AG04450 (cell line): ENCODE results near the gene NTN4. TPM values are rescaled to one million over a fixed set of nuclear protein-coding genes. Genes with fewer than 3 reads are reported as not detected.

ENCODE experiments used
- CTCF ChIA-PET: fragments of 300-600, 350-600 bp; formaldehyde crosslinking; extraction: SDS; loops from one replicate; lab custom pipeline; 2022; ENCODE audit warnings: antibody characterized with exemption, inconsistent platforms; lab: Charles Lee
- POLR2A ChIA-PET: fragments of 350-600 bp; formaldehyde crosslinking; extraction: SDS; loops from one replicate; lab custom pipeline; 2021; ENCODE audit warnings: antibody characterized with exemption, inconsistent platforms; lab: Yijun Ruan, JAX
- DNase-seq: peaks from one replicate; pipeline ENCODE4 v3.0.0-alpha.2; 2011; ENCODE audit warnings: low read depth, low spot score
- H3K27ac ChIP-seq: one replicate; pipeline ENCODE4 v1.5.1; 2012; ENCODE audit warnings: low read depth, low read length, control low read depth
- H3K27me3 ChIP-seq: one replicate; pipeline ENCODE4 v1.6.0; 2012; ENCODE audit warnings: low read length; ENCODE audit not compliant: control insufficient read depth, insufficient read depth
- H3K4me3 ChIP-seq: 2 replicates; pipeline ENCODE4 v1.5.1; 2011; ENCODE audit warnings: mild to moderate bottlenecking, low read depth, low read length, control low read depth
- H3K9me3 ChIP-seq: 2 replicates; pipeline ENCODE4 v1.5.1; 2012; ENCODE audit warnings: low read length; ENCODE audit not compliant: control insufficient read depth, insufficient read depth
- polyA plus RNA-seq: library from polyadenylated mRNA; depleted of rRNA; stranded (reverse); fragments of >200 nt; gene quantifications from 2 replicates; pipeline ENCODE4 v1.2.3, GENCODE V29; 2011
- TF ChIP-seq, protein P1 (sequence below): IDR thresholded peaks from 2 replicates; pipeline ENCODE4 v1.5.1; 2011; ENCODE audit warnings: low read depth, low read length, control low read depth, inconsistent platforms

The NTN4 gene
- polyA plus RNA-seq, 1 experiment: 132 TPM

DNA sequence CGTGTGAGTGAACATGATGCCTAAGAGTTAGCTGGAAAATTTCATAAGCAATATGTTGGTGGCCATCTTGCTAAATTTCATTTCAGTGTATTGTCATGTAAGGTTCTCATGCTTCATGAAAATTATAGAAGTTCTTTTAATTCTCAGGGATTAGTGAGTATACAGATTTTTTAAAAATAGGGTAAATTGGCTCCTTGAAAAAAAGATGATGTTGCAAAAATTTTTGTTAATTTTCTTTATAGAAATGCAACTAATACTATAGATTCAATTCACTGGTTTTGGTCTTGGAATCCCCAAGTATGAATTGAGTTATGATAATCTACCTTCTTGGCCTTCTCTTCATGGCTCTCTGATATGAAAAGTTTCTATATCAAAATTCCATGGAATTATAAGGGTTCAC is 75.4 kb downstream of the NTN4 start:
- ChIA-PET POLR2A (interaction anchor here (0.8 kb wide), 1 partner anchor 18 kb away, joined by 6 read pairs; no protein-coding TSS in a partner anchor), CTCF (no interaction called here)
- Histone ChIP-seq H3K27ac (no peak overlapping the region), H3K9me3 (no peaks in the 10 kb centered on the region), H3K4me3 (no peak overlapping the region), H3K27me3 (no peaks in the 10 kb centered on the region)
- no peak for DNase-seq
- TF ChIP-seq, protein P1, sequence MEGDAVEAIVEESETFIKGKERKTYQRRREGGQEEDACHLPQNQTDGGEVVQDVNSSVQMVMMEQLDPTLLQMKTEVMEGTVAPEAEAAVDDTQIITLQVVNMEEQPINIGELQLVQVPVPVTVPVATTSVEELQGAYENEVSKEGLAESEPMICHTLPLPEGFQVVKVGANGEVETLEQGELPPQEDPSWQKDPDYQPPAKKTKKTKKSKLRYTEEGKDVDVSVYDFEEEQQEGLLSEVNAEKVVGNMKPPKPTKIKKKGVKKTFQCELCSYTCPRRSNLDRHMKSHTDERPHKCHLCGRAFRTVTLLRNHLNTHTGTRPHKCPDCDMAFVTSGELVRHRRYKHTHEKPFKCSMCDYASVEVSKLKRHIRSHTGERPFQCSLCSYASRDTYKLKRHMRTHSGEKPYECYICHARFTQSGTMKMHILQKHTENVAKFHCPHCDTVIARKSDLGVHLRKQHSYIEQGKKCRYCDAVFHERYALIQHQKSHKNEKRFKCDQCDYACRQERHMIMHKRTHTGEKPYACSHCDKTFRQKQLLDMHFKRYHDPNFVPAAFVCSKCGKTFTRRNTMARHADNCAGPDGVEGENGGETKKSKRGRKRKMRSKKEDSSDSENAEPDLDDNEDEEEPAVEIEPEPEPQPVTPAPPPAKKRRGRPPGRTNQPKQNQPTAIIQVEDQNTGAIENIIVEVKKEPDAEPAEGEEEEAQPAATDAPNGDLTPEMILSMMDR: no peak

DNA sequence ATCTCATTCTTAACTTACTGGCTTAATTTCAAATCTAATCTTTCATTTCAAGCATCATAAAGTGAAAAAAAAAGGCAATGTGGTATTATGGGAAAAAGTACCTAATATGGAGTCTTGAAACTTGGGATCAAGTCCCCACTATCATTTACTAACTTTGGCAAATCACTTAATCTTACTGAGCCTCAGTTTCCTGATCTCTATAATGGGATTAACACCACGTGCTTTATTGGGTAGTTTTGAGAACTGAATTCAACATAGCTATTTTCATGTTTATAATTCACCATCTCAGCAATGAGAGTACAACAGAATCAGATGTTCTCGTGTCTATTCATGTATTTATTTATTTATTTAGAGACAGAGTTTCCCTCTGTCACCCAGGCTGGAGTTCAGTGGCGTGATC is 78.3 kb downstream of the NTN4 start:
- ChIA-PET POLR2A (no interaction called here), CTCF (no interaction called here)
- H3K4me3 ChIP-seq: no peak overlapping the region
- H3K27me3 ChIP-seq: no peaks in the 10 kb centered on the region
- DNase-seq: no peak
- H3K27ac ChIP-seq: no peak overlapping the region
- no peaks in the 10 kb centered on the region for H3K9me3 ChIP-seq
- TF ChIP-seq, protein P1: no peak

DNA sequence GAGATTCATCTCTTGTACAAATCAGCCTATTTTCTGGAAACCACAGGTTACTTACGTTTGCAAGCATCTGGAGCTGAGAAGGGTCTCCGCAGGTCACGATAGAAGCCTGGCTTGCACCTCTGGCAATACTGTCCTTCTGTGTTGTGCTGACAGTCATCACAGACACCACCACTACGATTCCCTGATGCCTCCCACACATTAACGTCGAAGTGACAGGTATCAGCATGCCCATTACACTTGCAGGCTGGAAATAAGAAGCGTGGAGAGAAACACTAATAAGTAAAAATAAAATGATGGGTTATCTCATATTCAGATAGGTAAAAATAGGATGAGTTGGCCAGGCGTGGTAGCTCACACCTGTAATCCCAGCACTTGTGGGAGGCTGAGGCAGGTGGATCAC is 80.2 kb downstream of the NTN4 start:
- no peaks in the 10 kb centered on the region for H3K27me3 ChIP-seq
- POLR2A ChIA-PET: no interaction called here
- H3K9me3 ChIP-seq: no peaks in the 10 kb centered on the region
- no peak overlapping the region for H3K4me3 ChIP-seq
- TF ChIP-seq, protein P1: no peak
- no peak overlapping the region for H3K27ac ChIP-seq
- CTCF ChIA-PET: no interaction called here
- no peak for DNase-seq

DNA sequence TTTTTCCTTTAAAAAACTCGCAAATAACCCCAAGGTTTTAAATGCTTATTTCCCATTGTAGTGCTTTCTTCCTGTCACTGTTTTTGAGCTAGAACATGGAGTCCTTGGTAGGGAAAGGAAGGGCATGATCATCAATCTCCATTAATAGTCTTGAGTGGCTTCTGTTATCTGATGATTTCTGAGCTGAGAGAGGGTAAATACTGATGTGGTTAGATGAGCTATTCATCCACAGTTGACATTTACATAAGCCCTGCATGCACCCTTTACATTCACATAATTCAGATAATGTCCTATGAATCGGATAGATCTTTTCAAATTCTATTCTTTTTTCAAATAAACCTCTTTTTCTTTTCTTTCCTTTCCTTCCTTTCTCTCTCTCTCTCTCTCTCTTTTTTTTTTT is 81.4 kb downstream of the NTN4 start:
- H3K27me3 ChIP-seq: no peaks in the 10 kb centered on the region
- POLR2A ChIA-PET: interaction anchor here (0.7 kb wide), 1 partner anchor 1166 kb away, joined by 8 read pairs; no protein-coding TSS in a partner anchor
- CTCF ChIA-PET: interaction anchor here (0.6 to 1.2 kb wide), 2 partner anchors 175 to 506 kb away, joined by 3 read pairs; no protein-coding TSS in a partner anchor

DNA sequence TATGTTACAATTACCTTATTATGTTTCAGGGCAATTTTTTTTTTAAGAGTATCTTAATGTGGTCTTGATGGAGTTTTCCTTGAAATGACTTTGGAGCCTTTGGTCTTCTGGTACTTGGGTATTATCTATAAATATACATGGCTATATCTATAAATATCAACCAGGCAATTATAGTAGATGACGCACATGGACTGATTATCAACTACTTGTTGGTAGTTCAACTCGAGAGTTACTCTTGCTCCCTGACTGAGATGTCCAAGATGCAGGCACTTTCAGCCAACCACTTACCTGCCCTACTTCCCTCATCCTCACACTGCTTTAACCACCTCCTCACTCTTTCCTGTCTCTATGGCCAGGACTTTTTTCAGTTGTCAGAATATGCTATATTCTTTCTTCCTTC is 85.4 kb downstream of the NTN4 start:
- DNase-seq: no peak
- Histone ChIP-seq H3K27ac (no peak overlapping the region), H3K27me3 (no peaks in the 10 kb centered on the region), H3K4me3 (no peak overlapping the region), H3K9me3 (no peaks in the 10 kb centered on the region)
- TF ChIP-seq, protein P1: no peak
- POLR2A ChIA-PET: no interaction called here
- CTCF ChIA-PET: interaction anchor here (1.6 kb wide), 1 partner anchor 130 kb away, joined by 3 read pairs; no protein-coding TSS in a partner anchor

More for the DNA sequence above, 81.4 kb downstream of the NTN4 start:
- TF ChIP-seq, protein P1: no peak
- no peak for DNase-seq
- Histone ChIP-seq H3K27ac (no peak overlapping the region), H3K9me3 (no peaks in the 10 kb centered on the region), H3K4me3 (no peak overlapping the region)
